PC-3 (cell line): ENCODE data around the gene ACP1. TPM values are rescaled to one million over a fixed set of nuclear protein-coding genes. Genes with fewer than 3 reads are reported as not detected.
"Not testable (repeated sequence)": the region's sequence is repeated elsewhere in the genome, so short reads cannot be mapped to it uniquely, and the experiment has no call there.

Experiments
- ATAC-seq: fragments of 200-7000 bp; cut with Tn5 transposase; 2 replicates; pipeline ENCODE4 v1.9.1; 2020; ENCODE audit warnings: mild to moderate bottlenecking, moderate library complexity
- BruUV-seq: library from RNA; stranded (reverse); fragments of 400-500 nt; replicated peaks from 2 replicates; lab custom pipeline; 2021; lab: Mats Ljungman, UMichigan
- CTCF ChIA-PET: fragments of 300-600 bp; sonication (Branson Sonifier 250); formaldehyde crosslinking; loops from one replicate; lab custom pipeline; 2022; ENCODE audit warnings: antibody characterized with exemption; lab: Charles Lee
- POLR2A ChIA-PET: fragments of 300-600 bp; sonication (Branson Sonifier 250); formaldehyde crosslinking; loops from one replicate; lab custom pipeline; 2022; ENCODE audit warnings: antibody characterized with exemption; ENCODE audit not compliant: unreplicated experiment; lab: Charles Lee
- DNase-seq: peaks from one replicate; pipeline ENCODE4 v3.0.0-alpha.2; 2015
- H2AFZ ChIP-seq: fragments of 300-600 bp; sonication (generic); 2 replicates; pipeline ENCODE4 v1.6.0; 2016; ENCODE audit warnings: antibody characterized with exemption, low read length
- H3F3A ChIP-seq: fragments of 300-600 bp; sonication (generic); one replicate; pipeline ENCODE4 v1.6.0; 2017; ENCODE audit warnings: antibody characterized with exemption, low read length, control low read depth, mild to moderate bottlenecking; ENCODE audit not compliant: unreplicated experiment
- H3K27ac ChIP-seq: fragments of 300-600 bp; sonication (generic); 2 replicates; pipeline ENCODE4 v1.5.1; 2016; ENCODE audit warnings: mild to moderate bottlenecking, low read length
- H3K27me3 ChIP-seq: fragments of 300-600 bp; sonication (generic); 2 replicates; pipeline ENCODE4 v1.6.1; 2016; ENCODE audit warnings: low read length, mixed read lengths
- H3K36me3 ChIP-seq: fragments of 300-600 bp; sonication (generic); 2 replicates; pipeline ENCODE4 v1.6.1; 2016; ENCODE audit warnings: low read depth, mixed run types, low read length, mixed read lengths
- H3K4me1 ChIP-seq: fragments of 300-600 bp; sonication (generic); 2 replicates; pipeline ENCODE4 v1.5.1; 2016; ENCODE audit warnings: low read length; ENCODE audit not compliant: insufficient read depth
- H3K4me2 ChIP-seq: fragments of 300-600 bp; sonication (generic); 2 replicates; pipeline ENCODE4 v1.6.0; 2016; ENCODE audit warnings: low read length
- H3K4me3 ChIP-seq: fragments of 300-600 bp; sonication (generic); 2 replicates; pipeline ENCODE4 v1.5.1; 2016; ENCODE audit warnings: mild to moderate bottlenecking, low read length, mixed read lengths
- H3K79me2 ChIP-seq: fragments of 300-600 bp; sonication (generic); 2 replicates; pipeline ENCODE4 v1.6.1; 2017; ENCODE audit warnings: low read length, mixed read lengths
- H3K9ac ChIP-seq: fragments of 300-600 bp; sonication (generic); 2 replicates; pipeline ENCODE4 v1.6.0; 2016; ENCODE audit warnings: mild to moderate bottlenecking, low read length
- H3K9me2 ChIP-seq: fragments of 300-600 bp; sonication (generic); replicated peaks from 2 replicates; pipeline ENCODE4 v1.6.1; 2016; ENCODE audit warnings: mixed run types, low read length, mixed read lengths
- H3K9me3 ChIP-seq: fragments of 300-600 bp; sonication (generic); 2 replicates; pipeline ENCODE4 v1.6.1; 2016; ENCODE audit warnings: low read length, mixed read lengths
- H4K20me1 ChIP-seq: fragments of 300-600 bp; sonication (generic); 2 replicates; pipeline ENCODE4 v1.6.1; 2016; ENCODE audit warnings: low read length, mixed read lengths
- EZH2 ChIP-seq: fragments of 300-600 bp; sonication (generic); IDR thresholded peaks from one replicate; pipeline ENCODE4 v1.6.1; 2017; ENCODE audit warnings: antibody characterized with exemption, mild to moderate bottlenecking, low read length; ENCODE audit not compliant: unreplicated experiment
- EZH2phosphoT487 ChIP-seq: fragments of 300-600 bp; sonication (generic); IDR thresholded peaks from 2 replicates; pipeline ENCODE4 v1.6.1; 2018; ENCODE audit warnings: mild to moderate bottlenecking, antibody characterized with exemption, low read length, borderline replicate concordance
- intact Hi-C: fragments of 100-400 bp; cut with micrococcal nuclease; formaldehyde crosslinking; loops from 2 replicates; pipeline ENCODE4 v1.9.0; 2023
- total RNA-seq: library from RNA; depleted of rRNA; stranded (reverse); fragments of >200 nt; gene quantifications from 2 replicates; pipeline ENCODE4 v1.2.3, GENCODE V29; 2014
- TF ChIP-seq, protein P1 (sequence below): fragments of 300-600 bp; sonication (generic); conservative IDR thresholded peaks from 2 replicates; pipeline ENCODE4 v1.5.1; 2017; ENCODE audit warnings: antibody characterized with exemption, low read depth, mild to moderate bottlenecking, low read length

Gene ACP1
- total RNA-seq, 1 experiment from 2014 or later = 149 TPM

DNA sequence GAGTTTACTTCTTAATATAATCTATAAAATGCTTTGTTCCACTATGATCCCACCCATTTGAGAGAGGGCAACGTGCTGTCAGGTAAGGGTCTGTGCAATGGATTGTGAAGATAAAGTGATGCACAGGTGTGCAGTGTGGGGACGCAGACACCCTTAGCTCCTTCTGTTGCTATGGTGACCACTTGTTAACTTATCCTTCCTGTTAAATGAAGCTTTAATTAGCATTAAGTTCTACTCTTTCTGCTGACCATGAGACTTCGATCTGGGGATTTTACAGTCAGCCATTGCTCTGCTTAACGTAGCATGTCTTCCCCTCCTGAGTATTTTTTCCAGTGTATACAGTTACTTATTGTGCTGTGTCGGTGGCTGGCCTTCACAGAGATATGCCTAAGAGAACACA, 46.2 kb downstream of the ACP1 start:
- no peak overlapping the region for H3K27ac ChIP-seq
- no peak overlapping the region for H3K9ac ChIP-seq
- no peaks in the 10 kb centered on the region for H3K9me2 ChIP-seq
- BruUV-seq = no TSS peak
- H3K27me3 ChIP-seq = peaks cover 18% of the 10 kb centered on the region
- H3K79me2 ChIP-seq = no peaks in the 10 kb centered on the region
- H2AFZ ChIP-seq = no peak overlapping the region
- no peaks in the 10 kb centered on the region for H3K36me3 ChIP-seq
- H3K4me2 ChIP-seq = no peak overlapping the region
- H3K4me1 ChIP-seq = no peaks in the 10 kb centered on the region
- DNase-seq (no peak), ATAC-seq (no peak)
- POLR2A ChIA-PET = no interaction called here
- TF ChIP-seq, protein P1, sequence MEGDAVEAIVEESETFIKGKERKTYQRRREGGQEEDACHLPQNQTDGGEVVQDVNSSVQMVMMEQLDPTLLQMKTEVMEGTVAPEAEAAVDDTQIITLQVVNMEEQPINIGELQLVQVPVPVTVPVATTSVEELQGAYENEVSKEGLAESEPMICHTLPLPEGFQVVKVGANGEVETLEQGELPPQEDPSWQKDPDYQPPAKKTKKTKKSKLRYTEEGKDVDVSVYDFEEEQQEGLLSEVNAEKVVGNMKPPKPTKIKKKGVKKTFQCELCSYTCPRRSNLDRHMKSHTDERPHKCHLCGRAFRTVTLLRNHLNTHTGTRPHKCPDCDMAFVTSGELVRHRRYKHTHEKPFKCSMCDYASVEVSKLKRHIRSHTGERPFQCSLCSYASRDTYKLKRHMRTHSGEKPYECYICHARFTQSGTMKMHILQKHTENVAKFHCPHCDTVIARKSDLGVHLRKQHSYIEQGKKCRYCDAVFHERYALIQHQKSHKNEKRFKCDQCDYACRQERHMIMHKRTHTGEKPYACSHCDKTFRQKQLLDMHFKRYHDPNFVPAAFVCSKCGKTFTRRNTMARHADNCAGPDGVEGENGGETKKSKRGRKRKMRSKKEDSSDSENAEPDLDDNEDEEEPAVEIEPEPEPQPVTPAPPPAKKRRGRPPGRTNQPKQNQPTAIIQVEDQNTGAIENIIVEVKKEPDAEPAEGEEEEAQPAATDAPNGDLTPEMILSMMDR = no peak
- TF ChIP-seq EZH2 (no peak), EZH2phosphoT487 (no peak)
- H3F3A ChIP-seq = no peaks in the 10 kb centered on the region
- intact Hi-C loops = no loop called here
- no peaks in the 10 kb centered on the region for H3K9me3 ChIP-seq
- CTCF ChIA-PET = no interaction called here
- H4K20me1 ChIP-seq = no peaks in the 10 kb centered on the region
- no peak overlapping the region for H3K4me3 ChIP-seq

DNA sequence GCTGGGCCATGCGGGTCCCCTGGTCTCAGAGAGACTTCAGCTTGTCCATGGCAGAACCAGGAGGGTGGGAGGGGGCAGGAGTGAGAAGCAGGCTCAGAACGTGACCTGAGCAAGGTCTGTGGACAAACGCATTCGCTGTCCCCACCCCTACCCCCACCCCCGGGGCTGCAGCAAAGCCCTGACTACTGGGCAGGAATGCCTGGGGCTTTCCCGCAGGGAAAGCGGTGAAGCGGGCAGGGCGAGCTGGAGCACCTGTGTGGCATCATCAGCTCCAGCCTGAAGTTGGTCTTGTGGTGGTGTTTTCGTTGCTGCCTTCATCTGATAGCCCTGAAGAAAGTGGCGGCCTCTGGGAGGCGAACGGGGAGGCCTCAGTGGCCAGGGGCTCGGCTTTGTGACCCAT, 49.2 kb downstream of the ACP1 start:
- Histone ChIP-seq H3K4me3 (no peak overlapping the region), H3K4me2 (no peak overlapping the region), H3K27ac (no peak overlapping the region), H3K79me2 (no peaks in the 10 kb centered on the region), H4K20me1 (no peaks in the 10 kb centered on the region), H3K9me3 (no peaks in the 10 kb centered on the region), H3K36me3 (no peaks in the 10 kb centered on the region), H3K9me2 (no peaks in the 10 kb centered on the region), H2AFZ (no peak overlapping the region), H3K27me3 (peaks cover 18% of the 10 kb centered on the region), H3F3A (no peaks in the 10 kb centered on the region), H3K9ac (no peak overlapping the region), H3K4me1 (peaks cover 12% of the 10 kb centered on the region)
- BruUV-seq = no TSS peak
- intact Hi-C loops = no loop called here
- DNase-seq (no peak), ATAC-seq (no peak)
- CTCF ChIA-PET = no interaction called here
- TF ChIP-seq, protein P1 = no peak
- TF ChIP-seq EZH2 (no peak), EZH2phosphoT487 (no peak)
- POLR2A ChIA-PET = no interaction called here

DNA sequence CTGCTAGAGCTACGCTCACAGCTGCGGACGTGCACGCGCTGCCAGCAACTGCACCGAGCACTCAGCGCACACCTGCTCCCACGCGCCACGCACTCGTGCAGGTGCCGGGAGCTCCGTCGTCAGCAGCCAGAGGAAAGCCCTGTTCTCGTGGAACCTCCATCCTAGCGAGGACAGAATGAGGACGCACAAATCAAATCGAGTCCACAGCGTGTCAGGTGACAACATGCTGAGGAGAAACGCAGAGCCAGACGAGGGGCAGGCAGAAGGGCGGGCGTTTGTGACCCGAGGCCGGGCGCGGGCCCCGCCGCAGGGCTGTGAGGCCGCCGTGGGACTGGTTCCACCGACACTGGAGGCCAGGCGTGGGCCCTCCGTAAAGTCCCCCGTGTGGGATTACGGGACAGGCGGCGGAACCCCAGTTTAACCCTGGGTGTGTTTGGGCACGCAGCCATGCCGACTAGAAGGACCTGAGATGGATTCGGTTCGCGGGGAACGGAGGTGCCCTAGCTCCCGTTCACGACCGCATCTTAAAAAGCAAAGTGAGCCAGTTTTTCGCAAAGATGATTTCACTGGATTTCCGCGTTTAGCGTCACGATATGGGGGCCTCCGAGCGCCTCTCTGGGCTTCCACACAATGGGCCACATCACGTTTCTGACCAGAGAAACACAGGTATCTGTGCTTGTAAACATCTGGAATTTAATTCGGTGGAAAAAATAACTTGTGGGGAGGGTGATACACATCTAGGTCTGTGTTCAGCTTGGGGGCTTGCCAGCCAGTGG, 50.0 kb downstream of the ACP1 start:
- Histone ChIP-seq H3K27ac (no peak overlapping the region), H3K79me2 (no peaks in the 10 kb centered on the region), H3K27me3 (peaks cover 18% of the 10 kb centered on the region), H3K9me3 (no peaks in the 10 kb centered on the region), H3F3A (no peaks in the 10 kb centered on the region), H3K4me1 (peaks cover 12% of the 10 kb centered on the region), H2AFZ (no peak overlapping the region), H3K36me3 (no peaks in the 10 kb centered on the region), H3K4me3 (no peak overlapping the region), H4K20me1 (no peaks in the 10 kb centered on the region), H3K9me2 (no peaks in the 10 kb centered on the region), H3K9ac (no peak overlapping the region), H3K4me2 (no peak overlapping the region)
- no TSS peak for BruUV-seq
- DNase-seq = no peak
- ATAC-seq = no peak
- TF ChIP-seq, protein P1 = no peak
- TF ChIP-seq EZH2phosphoT487 = no peak
- TF ChIP-seq EZH2 = no peak
- ChIA-PET CTCF (no interaction called here), POLR2A (no interaction called here)
- intact Hi-C loops = no loop called here

DNA sequence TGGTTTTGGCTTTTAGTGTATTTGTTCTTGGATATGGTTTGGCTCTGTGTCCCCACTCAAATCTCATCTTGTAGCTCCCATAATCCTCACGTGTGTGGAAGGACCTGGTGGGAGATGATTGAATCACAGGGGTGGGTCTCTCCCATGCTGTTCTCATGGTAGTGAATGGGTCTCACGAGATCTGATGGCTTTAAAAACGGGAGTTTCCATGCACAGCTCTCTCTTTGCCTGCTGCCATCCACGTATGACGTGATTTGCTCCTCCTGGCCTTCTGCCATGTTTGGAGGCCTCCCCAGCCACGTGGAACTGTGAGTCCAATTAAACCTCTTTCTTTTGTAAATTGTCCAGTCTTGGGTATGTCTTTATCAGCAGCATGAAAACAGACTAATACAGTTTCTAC, 51.2 kb downstream of the ACP1 start:
- H3K36me3 ChIP-seq, POLR2A ChIA-PET, CTCF ChIA-PET, intact Hi-C loops, H2AFZ ChIP-seq, H3K9me2 ChIP-seq, H3K9ac ChIP-seq, H3K4me3 ChIP-seq, H3K4me2 ChIP-seq, DNase-seq, H4K20me1 ChIP-seq, H3K27ac ChIP-seq, BruUV-seq, H3K79me2 ChIP-seq, H3F3A ChIP-seq, ATAC-seq, H3K9me3 ChIP-seq: not testable (repeated sequence)
- Histone ChIP-seq H3K4me1 (peaks cover 12% of the 10 kb centered on the region), H3K27me3 (peaks cover 11% of the 10 kb centered on the region; the same call in 1 of the 2 replicates)
